ENCODE data around the gene DCTN4. TPM values are rescaled to one million over a fixed set of nuclear protein-coding genes. Genes with fewer than 3 reads are reported as not detected.

The DCTN4 gene
- 10 to 100 TPM; 68.5 to 99.5 (median 83.4) TPM for total RNA-seq

- intact Hi-C loops (cut with DNase I; ENCODE audit: low total_unique reads), result no loop called here
- H3K4me1 ChIP-seq, result no peaks in the 10 kb centered on the region
Measured at GRCh38 chr5:150758531-150759333, at the start of gene DCTN4. Gene DCTN4 (minus strand): TSS chr5:150759017. CDS start chr5:150758993, 24 bp downstream.

GRCh38 chr5:150804388-150804787, 45.6 kb upstream of the DCTN4 start:
- intact Hi-C loops (cut with DNase I; ENCODE audit: low total_unique reads), result no loop called here
- DNase-seq (ENCODE audit: low spot score in 2 of 2), result no peak
- H3K27ac ChIP-seq, result no peak overlapping the region
- no peaks in the 10 kb centered on the region for H3K4me1 ChIP-seq
- no peaks in the 10 kb centered on the region for H3K27me3 ChIP-seq
- H3K9me3 ChIP-seq, result no peaks in the 10 kb centered on the region
- TF ChIP-seq CTCF (IDR thresholded peaks at IDR 0.05), result no peak
- TF ChIP-seq POLR2A (IDR thresholded peaks at IDR 0.05), result no peak
- TF ChIP-seq POLR2AphosphoS5 (IDR thresholded peaks at IDR 0.05), result no peak
- no peaks in the 10 kb centered on the region for H3K36me3 ChIP-seq
- no peak overlapping the region for H3K4me3 ChIP-seq

More at GRCh38 chr5:150758531-150759333, at the start of gene DCTN4:
- Histone ChIP-seq H3K9me3 (no peaks in the 10 kb centered on the region), H3K4me3 (peak within 1 kb of the TSS; percentile 59 to 66 (median 62)), H3K36me3 (no peaks in the 10 kb centered on the region), H3K27me3 (no peaks in the 10 kb centered on the region), H3K27ac (peak within 1 kb of the TSS; percentile 91 to 99)
- DNase-seq (ENCODE audit: low spot score in 2 of 2), result peak; percentile 95 to 98
- TF ChIP-seq CTCF (IDR thresholded peaks at IDR 0.05), result peak in 2 of 3 donors; percentile 27 to 30
- peak; percentile 69 for TF ChIP-seq POLR2A (IDR thresholded peaks at IDR 0.05)
- TF ChIP-seq POLR2AphosphoS5 (IDR thresholded peaks at IDR 0.05), result peak; percentile 88 to 94 (median 90)

- no peak for TF ChIP-seq POLR2AphosphoS5 (IDR thresholded peaks at IDR 0.05)
- no peak for TF ChIP-seq POLR2A (IDR thresholded peaks at IDR 0.05)
- TF ChIP-seq CTCF (IDR thresholded peaks at IDR 0.05), result peak in 2 of 3 donors; percentile 27 to 52
- no peaks in the 10 kb centered on the region for H3K4me1 ChIP-seq
- H3K27me3 ChIP-seq, result no peaks in the 10 kb centered on the region
- no peaks in the 10 kb centered on the region for H3K9me3 ChIP-seq
- peaks cover 5% of the 10 kb centered on the region for H3K36me3 ChIP-seq
- no peak for DNase-seq (ENCODE audit: low spot score in 2 of 2)
- intact Hi-C loops (cut with DNase I; ENCODE audit: low total_unique reads), result no loop called here
- H3K4me3 ChIP-seq, result peak overlapping the region; percentile 30 to 65 (median 38)
- peak overlapping the region in 1 of 2 donors; percentile 71 for H3K27ac ChIP-seq
Measured at GRCh38 chr5:150801117-150801927, 42.5 kb upstream of the DCTN4 start.

GRCh38 chr5:150797384-150797783, 38.6 kb upstream of the DCTN4 start:
- Histone ChIP-seq H3K36me3 (peaks cover 11% of the 10 kb centered on the region), H3K27me3 (no peaks in the 10 kb centered on the region), H3K4me1 (no peaks in the 10 kb centered on the region), H3K9me3 (no peaks in the 10 kb centered on the region), H3K27ac (no peak overlapping the region), H3K4me3 (no peak overlapping the region)
- intact Hi-C loops (cut with DNase I; ENCODE audit: low total_unique reads), result no loop called here
- no peak for TF ChIP-seq CTCF (IDR thresholded peaks at IDR 0.05)
- TF ChIP-seq POLR2AphosphoS5 (IDR thresholded peaks at IDR 0.05), result no peak
- TF ChIP-seq POLR2A (IDR thresholded peaks at IDR 0.05), result no peak
- DNase-seq (ENCODE audit: low spot score in 2 of 2), result no peak

All from breast epithelium (tissue), 4 donors.